ENCODE data around the gene ST6GALNAC4.

Gene ST6GALNAC4

GRCh38 chr9:127928676-127929624 is 12.1 kb upstream of the ST6GALNAC4 start:
- DNase-seq = no peak

- DNase-seq = no peak
Measured at GRCh38 chr9:127927988-127928675, 11.3 kb upstream of the ST6GALNAC4 start.

- DNase-seq = peak; percentile 79
Measured at GRCh38 chr9:127927201-127927987, 10.6 kb upstream of the ST6GALNAC4 start.

GRCh38 chr9:127926906-127927200 is 10.0 kb upstream of the ST6GALNAC4 start:
- DNase-seq = no peak

GRCh38 chr9:127925959-127926905 is 9.4 kb upstream of the ST6GALNAC4 start:
- DNase-seq = no peak

- no peak for DNase-seq
Measured at GRCh38 chr9:127924736-127925444, 8.0 kb upstream of the ST6GALNAC4 start.

- no peak for DNase-seq
Measured at GRCh38 chr9:127923771-127924170, 6.9 kb upstream of the ST6GALNAC4 start.

- DNase-seq = no peak
Measured at GRCh38 chr9:127923046-127923445, 6.2 kb upstream of the ST6GALNAC4 start.

- peak; percentile 57 for DNase-seq
Measured at GRCh38 chr9:127921557-127922120, 4.8 kb upstream of the ST6GALNAC4 start.

GRCh38 chr9:127920794-127921193 is 4.0 kb upstream of the ST6GALNAC4 start:
- no peak for DNase-seq

GRCh38 chr9:127919253-127919815 is 2.5 kb upstream of the ST6GALNAC4 start:
- DNase-seq = no peak

- DNase-seq = no peak
Measured at GRCh38 chr9:127918183-127919107, 1.6 kb upstream of the ST6GALNAC4 start.

- no peak for DNase-seq
Measured at GRCh38 chr9:127917603-127918002, 762 bp upstream of the ST6GALNAC4 start.

GRCh38 chr9:127915801-127916719 is 781 bp downstream of the ST6GALNAC4 start:
- DNase-seq = peak; percentile 39

GRCh38 chr9:127915325-127915752 is 1.5 kb downstream of the ST6GALNAC4 start:
- no peak for DNase-seq

GRCh38 chr9:127913682-127914081 is 3.2 kb downstream of the ST6GALNAC4 start:
- no peak for DNase-seq

GRCh38 chr9:127912882-127913281 is 4.0 kb downstream of the ST6GALNAC4 start:
- DNase-seq = peak; percentile 62

- DNase-seq = no peak
Measured at GRCh38 chr9:127912296-127912695, 4.5 kb downstream of the ST6GALNAC4 start.
